ENCODE measurements around the gene WDR55. TPM values are rescaled to one million over a fixed set of nuclear protein-coding genes. Genes with fewer than 3 reads are reported as not detected.
"Not testable (repeated sequence)": the region's sequence is repeated elsewhere in the genome, so short reads cannot be mapped to it uniquely, and the experiment has no call there.

Gene WDR55
- total and polyA plus RNA-seq, 2 of the 13 experiments (the other 11 are each of a cell fraction or from before 2014, with no cell fraction given): 17.7 to 18.2 TPM

- TF ChIP-seq, protein P1, sequence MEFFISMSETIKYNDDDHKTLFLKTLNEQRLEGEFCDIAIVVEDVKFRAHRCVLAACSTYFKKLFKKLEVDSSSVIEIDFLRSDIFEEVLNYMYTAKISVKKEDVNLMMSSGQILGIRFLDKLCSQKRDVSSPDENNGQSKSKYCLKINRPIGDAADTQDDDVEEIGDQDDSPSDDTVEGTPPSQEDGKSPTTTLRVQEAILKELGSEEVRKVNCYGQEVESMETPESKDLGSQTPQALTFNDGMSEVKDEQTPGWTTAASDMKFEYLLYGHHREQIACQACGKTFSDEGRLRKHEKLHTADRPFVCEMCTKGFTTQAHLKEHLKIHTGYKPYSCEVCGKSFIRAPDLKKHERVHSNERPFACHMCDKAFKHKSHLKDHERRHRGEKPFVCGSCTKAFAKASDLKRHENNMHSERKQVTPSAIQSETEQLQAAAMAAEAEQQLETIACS (CRISPR knock-in tag; IDR thresholded peaks at IDR 0.05): no peak
- TF ChIP-seq RXRA (CRISPR knock-in tag; IDR thresholded peaks at IDR 0.05): no peak
- TF ChIP-seq NBN (conservative IDR thresholded peaks at IDR 0.05): no peak
- TF ChIP-seq ZBTB20 (CRISPR knock-in tag; IDR thresholded peaks at IDR 0.05; ENCODE audit: borderline replicate concordance, low read depth): no peak
- 0 out of 2 replicates have a peak, but pooled peaks have one; percentile 21 for TF ChIP-seq ZNF121 (CRISPR knock-in tag; IDR thresholded peaks at IDR 0.05)
- no peak for TF ChIP-seq ZSCAN20 (CRISPR knock-in tag; IDR thresholded peaks at IDR 0.05; ENCODE audit: borderline replicate concordance)
- no peak for TF ChIP-seq JDP2 (CRISPR knock-in tag; IDR thresholded peaks at IDR 0.05; ENCODE audit: borderline replicate concordance)
Observed at GRCh38 chr5:140713562-140714094, 48.9 kb downstream of the WDR55 start (continued).

GRCh38 chr5:140716238-140716637 lies 51.5 kb downstream of the WDR55 start:
- TF ChIP-seq ZNF121 (CRISPR knock-in tag; IDR thresholded peaks at IDR 0.05): peak; percentile 53; the same call in 1 of the 2 replicates

More at GRCh38 chr5:140716238-140716637, 51.5 kb downstream of the WDR55 start:
- H3K79me2 ChIP-seq (ENCODE audit: insufficient read depth, low read length); H3K4me2 ChIP-seq (ENCODE audit: low read depth, low read length); H3K27ac ChIP-seq (ENCODE audit: extremely low read length, insufficient read depth, low read length); H3K36me3 ChIP-seq (replicated peaks in 1 of 2; ENCODE audit: control insufficient read depth in 1 of 2, insufficient read depth in 2 of 2, low read length in 2 of 2); H3K27me3 ChIP-seq (ENCODE audit: control insufficient read depth in 1 of 2, insufficient read depth in 2 of 2, low read length in 2 of 2); H4K20me1 ChIP-seq (ENCODE audit: insufficient read depth, low read length); H3K9me3 ChIP-seq (ENCODE audit: low read length); DNase-seq (ENCODE audit: low spot score); POLR2A ChIA-PET; ATAC-seq; CTCF ChIA-PET (ENCODE audit: low intra/inter-chr PET ratio, low total read pairs); H2AFZ ChIP-seq (ENCODE audit: low read length); H3K9ac ChIP-seq (ENCODE audit: insufficient read depth, low read depth, low read length); in situ Hi-C loops (cut with HindIII; ENCODE audit: extremely low pct_ligation_motif_present, low pct_unique_long_range_greater_than_20kb); H3K4me3 ChIP-seq (replicated peaks in 1 of 3; ENCODE audit: insufficient read depth in 1 of 3, low read depth in 2 of 3, low read length in 3 of 3); FAIRE-seq; BruUV-seq (replicated peaks): not testable (repeated sequence)
- intact Hi-C loops (cut with micrococcal nuclease; ENCODE audit: unreplicated experiment): loop anchor here (5.0 to 10.0 kb wide), 2 partner anchors 159 to 541 kb away; partner anchors contain the start of genes CYSTM1 and SRA1
- peaks cover 19% of the 10 kb centered on the region for H3K4me1 ChIP-seq (ENCODE audit: insufficient read depth, low read length)
- WGBS (ENCODE audit: low lambda C conversion rate): 76% methylated on average over 2 of the region's 2 CpGs

Data from HepG2 (cell line).